ENCODE measurements around the gene DHRS11. TPM values are rescaled to one million over a fixed set of nuclear protein-coding genes. Genes with fewer than 3 reads are reported as not detected.

DHRS11 gene
- total RNA-seq, 4 donors from 2014 or later = 10.5 to 19.7 (median 16.9) TPM

- no peak overlapping the region for H3K27ac ChIP-seq
- H3K4me3 ChIP-seq = no peak overlapping the region
- TF ChIP-seq CTCF (IDR thresholded peaks at IDR 0.05) = no peak
- no peak for TF ChIP-seq POLR2AphosphoS5 (IDR thresholded peaks at IDR 0.05)
- TF ChIP-seq EP300 (IDR thresholded peaks at IDR 0.05) = no peak
- TF ChIP-seq POLR2A (IDR thresholded peaks at IDR 0.05) = no peak
- H3K9me3 ChIP-seq = no peaks in the 10 kb centered on the region
- H3K27me3 ChIP-seq = peaks cover 3% of the 10 kb centered on the region
- no peak for DNase-seq (ENCODE audit: low spot score in 2 of 2)
- H3K36me3 ChIP-seq = peaks cover 4% of the 10 kb centered on the region
- 86% methylated on average over 7 of the region's 7 CpGs for WGBS
- peaks cover 11% of the 10 kb centered on the region for H3K4me1 ChIP-seq
Observed at GRCh38 chr17:36609498-36609862, 17.8 kb downstream of the DHRS11 start.

- no peak for TF ChIP-seq CTCF (IDR thresholded peaks at IDR 0.05)
- no peak for TF ChIP-seq POLR2AphosphoS5 (IDR thresholded peaks at IDR 0.05)
- no peak for TF ChIP-seq EP300 (IDR thresholded peaks at IDR 0.05)
- TF ChIP-seq POLR2A (IDR thresholded peaks at IDR 0.05) = no peak
Observed at GRCh38 chr17:36610474-36610873, 18.8 kb downstream of the DHRS11 start.

GRCh38 chr17:36611345-36612072 is 19.8 kb downstream of the DHRS11 start:
- peaks cover 3% of the 10 kb centered on the region for H3K27me3 ChIP-seq
- peaks cover 4% of the 10 kb centered on the region for H3K36me3 ChIP-seq
- DNase-seq (ENCODE audit: low spot score in 2 of 2) = no peak
- H3K9me3 ChIP-seq = no peaks in the 10 kb centered on the region
- no peak overlapping the region for H3K27ac ChIP-seq
- WGBS = 58% methylated on average over 9 of the region's 9 CpGs
- H3K4me3 ChIP-seq = no peak overlapping the region
- TF ChIP-seq POLR2A (IDR thresholded peaks at IDR 0.05) = no peak
- TF ChIP-seq EP300 (IDR thresholded peaks at IDR 0.05) = no peak
- TF ChIP-seq POLR2AphosphoS5 (IDR thresholded peaks at IDR 0.05) = no peak
- no peak for TF ChIP-seq CTCF (IDR thresholded peaks at IDR 0.05)
- peaks cover 11% of the 10 kb centered on the region for H3K4me1 ChIP-seq

More at GRCh38 chr17:36610474-36610873, 18.8 kb downstream of the DHRS11 start:
- H3K27ac ChIP-seq = no peak overlapping the region
- no peaks in the 10 kb centered on the region for H3K9me3 ChIP-seq
- peaks cover 11% of the 10 kb centered on the region for H3K4me1 ChIP-seq
- H3K27me3 ChIP-seq = peaks cover 3% of the 10 kb centered on the region
- no peak overlapping the region for H3K4me3 ChIP-seq
- H3K36me3 ChIP-seq = peaks cover 4% of the 10 kb centered on the region
- 70% methylated on average over 6 of the region's 6 CpGs for WGBS
- no peak for DNase-seq (ENCODE audit: low spot score in 2 of 2)

- H3K27ac ChIP-seq = no peak overlapping the region
- no peaks in the 10 kb centered on the region for H3K9me3 ChIP-seq
- no peak overlapping the region for H3K4me3 ChIP-seq
- 85% methylated on average over 3 of the region's 3 CpGs for WGBS
- H3K36me3 ChIP-seq = peaks cover 4% of the 10 kb centered on the region
- TF ChIP-seq POLR2A (IDR thresholded peaks at IDR 0.05) (no peak), EP300 (IDR thresholded peaks at IDR 0.05) (no peak), CTCF (IDR thresholded peaks at IDR 0.05) (no peak), POLR2AphosphoS5 (IDR thresholded peaks at IDR 0.05) (no peak)
- peaks cover 3% of the 10 kb centered on the region for H3K27me3 ChIP-seq
- peaks cover 11% of the 10 kb centered on the region for H3K4me1 ChIP-seq
- no peak for DNase-seq (ENCODE audit: low spot score in 2 of 2)
Observed at GRCh38 chr17:36612323-36612722, 20.6 kb downstream of the DHRS11 start.

GRCh38 chr17:36613155-36613554 is 21.5 kb downstream of the DHRS11 start:
- H3K27ac ChIP-seq = no peak overlapping the region
- 50% methylated on average over 4 of the region's 4 CpGs for WGBS
- no peak overlapping the region for H3K4me3 ChIP-seq
- H3K27me3 ChIP-seq = peaks cover 3% of the 10 kb centered on the region
- TF ChIP-seq POLR2AphosphoS5 (IDR thresholded peaks at IDR 0.05) = no peak
- H3K9me3 ChIP-seq = no peaks in the 10 kb centered on the region
- H3K36me3 ChIP-seq = no peaks in the 10 kb centered on the region
- peaks cover 11% of the 10 kb centered on the region for H3K4me1 ChIP-seq
- DNase-seq (ENCODE audit: low spot score in 2 of 2) = no peak
